ENCODE data around the gene THAP11. TPM values are rescaled to one million over a fixed set of nuclear protein-coding genes. Genes with fewer than 3 reads are reported as not detected.

Gene THAP11
- total RNA-seq, 1 donor from 2014 or later: 50.6 TPM

DNA sequence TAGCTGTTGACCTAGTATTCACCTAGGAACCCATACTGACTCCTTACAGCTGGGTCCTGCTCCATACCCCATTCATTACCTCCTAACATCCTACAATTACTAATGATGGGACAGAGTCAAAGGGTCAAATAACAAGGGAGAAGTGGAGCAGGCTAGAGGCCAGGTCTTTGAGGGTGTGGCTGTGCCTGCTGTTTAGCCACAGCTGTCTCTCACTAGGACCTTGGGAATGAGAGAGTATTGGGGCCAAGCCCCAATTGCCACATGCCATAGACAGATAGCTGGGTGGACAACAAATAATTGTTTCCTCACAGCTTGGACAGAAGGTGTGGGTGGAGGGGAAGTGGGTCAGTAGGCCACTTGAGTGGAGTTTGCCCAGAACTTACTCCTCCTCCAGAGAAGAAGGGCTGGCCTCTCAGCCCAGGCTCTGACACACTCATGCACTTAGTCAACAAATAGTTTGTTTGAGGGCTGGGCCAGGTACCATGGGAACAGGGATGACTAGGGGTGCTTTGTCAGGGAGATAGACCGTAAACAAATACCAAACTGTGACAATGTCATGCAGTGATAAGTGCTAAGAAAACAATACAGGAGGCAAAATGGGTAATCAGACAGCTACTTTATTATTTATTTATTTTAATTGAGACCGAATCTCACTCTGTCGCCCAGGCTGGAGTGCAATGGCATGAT is 15.6 kb downstream of the THAP11 start:
- H3K36me3 ChIP-seq: no peaks in the 10 kb centered on the region
- H3K27ac ChIP-seq: peak overlapping the region; percentile 63
- TF ChIP-seq, protein P1, sequence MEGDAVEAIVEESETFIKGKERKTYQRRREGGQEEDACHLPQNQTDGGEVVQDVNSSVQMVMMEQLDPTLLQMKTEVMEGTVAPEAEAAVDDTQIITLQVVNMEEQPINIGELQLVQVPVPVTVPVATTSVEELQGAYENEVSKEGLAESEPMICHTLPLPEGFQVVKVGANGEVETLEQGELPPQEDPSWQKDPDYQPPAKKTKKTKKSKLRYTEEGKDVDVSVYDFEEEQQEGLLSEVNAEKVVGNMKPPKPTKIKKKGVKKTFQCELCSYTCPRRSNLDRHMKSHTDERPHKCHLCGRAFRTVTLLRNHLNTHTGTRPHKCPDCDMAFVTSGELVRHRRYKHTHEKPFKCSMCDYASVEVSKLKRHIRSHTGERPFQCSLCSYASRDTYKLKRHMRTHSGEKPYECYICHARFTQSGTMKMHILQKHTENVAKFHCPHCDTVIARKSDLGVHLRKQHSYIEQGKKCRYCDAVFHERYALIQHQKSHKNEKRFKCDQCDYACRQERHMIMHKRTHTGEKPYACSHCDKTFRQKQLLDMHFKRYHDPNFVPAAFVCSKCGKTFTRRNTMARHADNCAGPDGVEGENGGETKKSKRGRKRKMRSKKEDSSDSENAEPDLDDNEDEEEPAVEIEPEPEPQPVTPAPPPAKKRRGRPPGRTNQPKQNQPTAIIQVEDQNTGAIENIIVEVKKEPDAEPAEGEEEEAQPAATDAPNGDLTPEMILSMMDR (IDR thresholded peaks at IDR 0.05): no peak
- TF ChIP-seq POLR2AphosphoS5 (IDR thresholded peaks at IDR 0.05; ENCODE audit: insufficient read depth in 1 of 2, low read depth in 1 of 2): peak in 1 of 2 donors; percentile 27
- intact Hi-C loops (cut with DNase I): no loop called here
- H3K4me3 ChIP-seq: no peak overlapping the region
- no peaks in the 10 kb centered on the region for H3K27me3 ChIP-seq
- no peaks in the 10 kb centered on the region for H3K9me3 ChIP-seq
- peaks cover 69% of the 10 kb centered on the region for H3K4me1 ChIP-seq
- peak in 1 of 2 donors; percentile 95 for DNase-seq (ENCODE audit: extremely low spot score in 2 of 2)

DNA sequence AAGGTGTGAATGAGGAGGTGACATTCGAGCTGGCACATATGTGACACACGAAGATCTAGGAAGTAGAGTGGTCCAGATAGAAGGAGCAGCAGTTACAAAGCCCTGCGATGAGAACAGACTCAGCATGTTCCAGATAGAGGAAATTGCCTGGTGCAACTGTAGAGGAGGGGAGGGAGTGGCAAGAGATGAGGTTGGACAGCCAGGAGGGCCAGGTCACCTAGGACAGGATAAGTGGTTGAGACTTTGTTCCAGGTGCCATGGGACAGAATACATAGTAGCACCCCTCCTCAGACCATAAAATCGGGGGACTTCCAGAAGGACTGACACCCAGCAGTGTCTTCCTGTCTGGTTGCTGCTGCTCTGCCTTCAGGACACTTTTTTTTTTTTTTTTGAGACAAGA is 16.4 kb downstream of the THAP11 start:
- peaks cover 77% of the 10 kb centered on the region for H3K4me1 ChIP-seq
- intact Hi-C loops (cut with DNase I): no loop called here
- no peaks in the 10 kb centered on the region for H3K9me3 ChIP-seq
- H3K36me3 ChIP-seq: no peaks in the 10 kb centered on the region
- TF ChIP-seq POLR2A (IDR thresholded peaks at IDR 0.05) (no peak), POLR2AphosphoS5 (IDR thresholded peaks at IDR 0.05; ENCODE audit: insufficient read depth in 1 of 2, low read depth in 1 of 2) (no peak)
- TF ChIP-seq, protein P1 (IDR thresholded peaks at IDR 0.05): no peak
- no peak for DNase-seq (ENCODE audit: extremely low spot score in 2 of 2)
- no peak overlapping the region for H3K4me3 ChIP-seq
- peak overlapping the region; percentile 17 for H3K27ac ChIP-seq
- no peaks in the 10 kb centered on the region for H3K27me3 ChIP-seq

DNA sequence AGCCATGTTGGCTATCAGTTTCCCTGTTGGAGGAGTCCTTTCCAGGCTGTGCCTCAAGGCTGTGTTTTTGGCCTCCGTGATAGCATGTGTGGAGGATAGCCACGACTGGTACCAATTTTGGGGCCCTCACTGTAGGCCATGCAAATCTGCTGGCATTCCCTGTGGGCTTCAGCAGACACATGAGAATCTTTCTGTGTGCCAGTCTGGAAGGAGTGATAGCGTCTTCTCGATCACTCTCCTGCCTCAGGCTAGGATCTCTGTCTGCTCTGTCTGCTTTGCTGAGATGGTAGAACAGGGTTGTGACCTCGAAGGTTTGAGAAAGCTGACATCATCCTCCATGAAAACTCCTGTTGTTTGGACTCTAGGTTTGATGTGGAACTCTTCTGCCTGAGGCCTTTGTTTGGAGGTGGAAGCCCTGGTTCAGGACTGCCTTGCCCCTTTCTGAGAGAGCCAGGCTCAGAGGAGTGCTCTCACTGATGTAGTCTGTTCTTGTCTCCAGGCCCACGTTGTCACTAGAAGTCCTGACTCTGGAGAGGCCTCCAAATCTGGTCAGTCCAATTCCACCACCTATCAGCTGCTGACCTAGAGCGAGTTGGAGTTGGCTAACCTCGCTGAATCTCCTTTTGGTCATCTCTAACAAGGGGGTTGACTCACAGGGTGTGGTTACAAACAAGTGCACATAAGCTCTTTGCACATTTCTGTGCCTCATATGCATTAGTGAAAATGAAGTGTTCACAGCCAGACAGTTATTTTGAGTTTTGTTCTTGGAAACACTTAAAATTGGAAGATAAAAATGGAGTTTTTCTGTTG is 18.7 kb downstream of the THAP11 start:
- H3K27me3 ChIP-seq: no peaks in the 10 kb centered on the region
- H3K9me3 ChIP-seq: no peaks in the 10 kb centered on the region
- peak overlapping the region; percentile 79 for H3K27ac ChIP-seq
- no peak overlapping the region for H3K4me3 ChIP-seq
- DNase-seq (ENCODE audit: extremely low spot score in 2 of 2): no peak
- intact Hi-C loops (cut with DNase I): no loop called here
- TF ChIP-seq POLR2A (IDR thresholded peaks at IDR 0.05): no peak
- TF ChIP-seq, protein P1 (IDR thresholded peaks at IDR 0.05): no peak
- TF ChIP-seq POLR2AphosphoS5 (IDR thresholded peaks at IDR 0.05; ENCODE audit: insufficient read depth in 1 of 2, low read depth in 1 of 2): peak in 1 of 2 donors; percentile 29
- H3K4me1 ChIP-seq: peaks cover 67% of the 10 kb centered on the region
- H3K36me3 ChIP-seq: peaks cover 0 to 5% of the 10 kb centered on the region in 2 donors

DNA sequence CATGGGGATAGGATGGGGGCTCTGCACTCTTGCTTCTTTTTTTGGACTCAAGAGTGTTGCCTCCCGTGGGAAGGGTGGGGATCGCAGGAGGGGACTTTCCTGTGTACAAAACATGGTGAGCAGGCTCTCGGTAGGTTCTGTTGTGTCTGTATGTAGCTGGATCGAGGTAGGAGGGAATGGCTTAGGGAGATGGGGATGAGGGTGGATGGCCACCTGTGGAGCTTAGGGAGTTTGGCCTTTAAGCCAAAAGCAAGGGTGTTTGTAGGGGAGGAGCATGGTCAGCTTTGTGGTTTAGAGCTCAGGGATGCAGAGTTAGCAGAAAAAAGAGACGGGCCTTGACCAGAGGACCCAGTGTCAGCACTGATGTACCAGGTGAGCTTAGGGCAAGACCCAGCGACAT is 19.8 kb downstream of the THAP11 start:
- H3K36me3 ChIP-seq: peaks cover 0 to 10% of the 10 kb centered on the region in 2 donors
- H3K4me3 ChIP-seq: no peak overlapping the region
- H3K4me1 ChIP-seq: peaks cover 56% of the 10 kb centered on the region
- H3K27ac ChIP-seq: peak overlapping the region; percentile 79
- intact Hi-C loops (cut with DNase I): no loop called here
- no peak for DNase-seq (ENCODE audit: extremely low spot score in 2 of 2)
- no peak for TF ChIP-seq POLR2AphosphoS5 (IDR thresholded peaks at IDR 0.05; ENCODE audit: insufficient read depth in 1 of 2, low read depth in 1 of 2)
- TF ChIP-seq, protein P1 (IDR thresholded peaks at IDR 0.05): no peak
- no peak for TF ChIP-seq POLR2A (IDR thresholded peaks at IDR 0.05)
- H3K9me3 ChIP-seq: no peaks in the 10 kb centered on the region
- H3K27me3 ChIP-seq: no peaks in the 10 kb centered on the region

Data from vagina (tissue), 2 donors.